SK-N-SH treated with all-trans-retinoic acid at 6 μM for 48 hours (cell line): ENCODE data around the gene KLF18.

Source experiments
- ARNTL ChIP-seq: fragments of 450-650 bp; formaldehyde crosslinking; IDR thresholded peaks from 2 replicates; pipeline ENCODE4 v1.5.0; 2020; ENCODE audit warnings: low read depth, mild to moderate bottlenecking, moderate library complexity, borderline replicate concordance
- PATZ1 ChIP-seq: fragments of 250-450 bp; sonication (Bioruptor Pico); IDR thresholded peaks from 2 replicates; pipeline ENCODE4 v1.8.0; 2020; ENCODE audit warnings: mild to moderate bottlenecking, moderate library complexity, borderline replicate concordance
- POU6F1 ChIP-seq: fragments of 250-450 bp; sonication (Bioruptor Pico); IDR thresholded peaks from 2 replicates; pipeline ENCODE4 v1.8.0; 2021; ENCODE audit warnings: low read depth, mild to moderate bottlenecking, moderate library complexity, borderline replicate concordance
- PPARA ChIP-seq: fragments of 250-450 bp; sonication (Bioruptor Pico); IDR thresholded peaks from 2 replicates; pipeline ENCODE4 v1.5.0; 2020; ENCODE audit warnings: mild to moderate bottlenecking, borderline replicate concordance
- SNAI2 ChIP-seq: fragments of 250-450 bp; sonication (Bioruptor Pico); IDR thresholded peaks from 2 replicates; pipeline ENCODE4 v1.5.0; 2020; ENCODE audit warnings: mild to moderate bottlenecking, moderate library complexity
- TSHZ2 ChIP-seq: fragments of 250-450 bp; sonication (Bioruptor Pico); IDR thresholded peaks from 2 replicates; pipeline ENCODE4 v1.5.0; 2020; ENCODE audit warnings: mild to moderate bottlenecking, moderate library complexity
- ZNF70 ChIP-seq: fragments of 450-650 bp; formaldehyde crosslinking; IDR thresholded peaks from 2 replicates; pipeline ENCODE4 v1.5.0; 2020; ENCODE audit warnings: mild to moderate bottlenecking, moderate library complexity

- TF ChIP-seq PPARA (no peak), ARNTL (CRISPR knock-in tag) (no peak), POU6F1 (no peak), TSHZ2 (CRISPR knock-in tag) (no peak), PATZ1 (no peak), SNAI2 (CRISPR knock-in tag) (no peak), ZNF70 (no peak)
Measured at GRCh38 chr1:44118682-44119081, 22.7 kb downstream of the KLF18 start, which contains the start of gene KLF17.
